ENCODE measurements around the gene NHS. TPM values are rescaled to one million over a fixed set of nuclear protein-coding genes. Genes with fewer than 3 reads are reported as not detected.

NHS gene
- total RNA-seq, 1 donor from 2014 or later = 27.8 TPM

- Mint-ChIP-seq H3K27ac (no peak overlapping the region), H3K4me3 (peak overlapping the region; percentile 7), H3K4me1 (ENCODE audit: unreplicated experiment) (peaks cover 31% of the 10 kb centered on the region)
Observed at GRCh38 chrX:17590892-17591740, 216.1 kb downstream of the NHS start.

GRCh38 chrX:17591741-17592110, 216.7 kb downstream of the NHS start:
- Mint-ChIP-seq H3K27me3 (peaks cover 2% of the 10 kb centered on the region), H3K4me1 (ENCODE audit: unreplicated experiment) (peaks cover 36% of the 10 kb centered on the region), H3K36me3 (peaks cover 10% of the 10 kb centered on the region), H3K9me3 (no peaks in the 10 kb centered on the region), H3K27ac (no peak overlapping the region), H3K4me3 (peak overlapping the region; percentile 7)
- no peak for DNase-seq (ENCODE audit: extremely low spot score, unreplicated experiment)
- TF ChIP-seq, protein P1, sequence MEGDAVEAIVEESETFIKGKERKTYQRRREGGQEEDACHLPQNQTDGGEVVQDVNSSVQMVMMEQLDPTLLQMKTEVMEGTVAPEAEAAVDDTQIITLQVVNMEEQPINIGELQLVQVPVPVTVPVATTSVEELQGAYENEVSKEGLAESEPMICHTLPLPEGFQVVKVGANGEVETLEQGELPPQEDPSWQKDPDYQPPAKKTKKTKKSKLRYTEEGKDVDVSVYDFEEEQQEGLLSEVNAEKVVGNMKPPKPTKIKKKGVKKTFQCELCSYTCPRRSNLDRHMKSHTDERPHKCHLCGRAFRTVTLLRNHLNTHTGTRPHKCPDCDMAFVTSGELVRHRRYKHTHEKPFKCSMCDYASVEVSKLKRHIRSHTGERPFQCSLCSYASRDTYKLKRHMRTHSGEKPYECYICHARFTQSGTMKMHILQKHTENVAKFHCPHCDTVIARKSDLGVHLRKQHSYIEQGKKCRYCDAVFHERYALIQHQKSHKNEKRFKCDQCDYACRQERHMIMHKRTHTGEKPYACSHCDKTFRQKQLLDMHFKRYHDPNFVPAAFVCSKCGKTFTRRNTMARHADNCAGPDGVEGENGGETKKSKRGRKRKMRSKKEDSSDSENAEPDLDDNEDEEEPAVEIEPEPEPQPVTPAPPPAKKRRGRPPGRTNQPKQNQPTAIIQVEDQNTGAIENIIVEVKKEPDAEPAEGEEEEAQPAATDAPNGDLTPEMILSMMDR (conservative IDR thresholded peaks at IDR 0.05) = no peak

More at GRCh38 chrX:17590892-17591740, 216.1 kb downstream of the NHS start:
- peaks cover 2% of the 10 kb centered on the region for H3K27me3 Mint-ChIP-seq
- no peaks in the 10 kb centered on the region for H3K9me3 Mint-ChIP-seq
- peak; percentile 72 for DNase-seq (ENCODE audit: extremely low spot score, unreplicated experiment)
- TF ChIP-seq, protein P1 (conservative IDR thresholded peaks at IDR 0.05) = peak; percentile 86
- peaks cover 7% of the 10 kb centered on the region for H3K36me3 Mint-ChIP-seq

- Mint-ChIP-seq H3K4me1 (ENCODE audit: unreplicated experiment) (peaks cover 35% of the 10 kb centered on the region), H3K4me3 (no peak overlapping the region), H3K36me3 (peaks cover 10% of the 10 kb centered on the region), H3K9me3 (no peaks in the 10 kb centered on the region), H3K27me3 (peaks cover 2% of the 10 kb centered on the region), H3K27ac (no peak overlapping the region)
- DNase-seq (ENCODE audit: extremely low spot score, unreplicated experiment) = no peak
- TF ChIP-seq, protein P1 (conservative IDR thresholded peaks at IDR 0.05) = no peak
Observed at GRCh38 chrX:17592117-17592516, 217.1 kb downstream of the NHS start.

DNA sequence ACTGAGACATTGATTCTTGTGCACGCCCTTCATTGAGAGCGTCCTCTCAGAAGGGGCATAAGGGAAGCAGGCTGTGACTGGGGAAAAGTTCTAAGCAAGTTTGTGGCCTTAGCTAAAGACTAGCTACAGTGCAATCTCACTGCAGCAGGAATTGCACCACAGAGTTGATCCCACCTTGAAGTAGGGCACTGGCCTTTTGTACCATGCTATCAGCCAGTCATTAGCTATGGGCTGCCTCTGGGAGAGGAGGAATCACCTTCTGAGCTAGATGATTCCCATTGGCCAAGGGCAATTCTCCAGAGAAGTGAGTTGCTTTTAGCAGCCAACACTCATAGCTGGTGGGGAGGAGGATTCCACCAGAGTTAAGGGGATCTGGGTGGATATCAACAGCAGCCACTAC, 219.7 kb downstream of the NHS start:
- H3K36me3 Mint-ChIP-seq = peaks cover 3% of the 10 kb centered on the region

GRCh38 chrX:17595456-17596035, 220.5 kb downstream of the NHS start:
- Mint-ChIP-seq H3K27me3 (peaks cover 2% of the 10 kb centered on the region), H3K9me3 (no peaks in the 10 kb centered on the region), H3K4me1 (ENCODE audit: unreplicated experiment) (peaks cover 46% of the 10 kb centered on the region), H3K27ac (peak overlapping the region; percentile 21), H3K36me3 (peaks cover 3% of the 10 kb centered on the region), H3K4me3 (no peak overlapping the region)
- TF ChIP-seq, protein P1 (conservative IDR thresholded peaks at IDR 0.05) = no peak
- DNase-seq (ENCODE audit: extremely low spot score, unreplicated experiment) = no peak

More for the DNA sequence above, 219.7 kb downstream of the NHS start:
- H3K4me3 Mint-ChIP-seq = no peak overlapping the region
- no peaks in the 10 kb centered on the region for H3K9me3 Mint-ChIP-seq
- peaks cover 39% of the 10 kb centered on the region for H3K4me1 Mint-ChIP-seq (ENCODE audit: unreplicated experiment)
- H3K27me3 Mint-ChIP-seq = peaks cover 2% of the 10 kb centered on the region
- H3K27ac Mint-ChIP-seq = no peak overlapping the region
- TF ChIP-seq, protein P1 (conservative IDR thresholded peaks at IDR 0.05) = no peak
- no peak for DNase-seq (ENCODE audit: extremely low spot score, unreplicated experiment)

Data from type B pancreatic cell (in vitro differentiated cells).